ENCODE data around the gene SCARF2. TPM values are rescaled to one million over a fixed set of nuclear protein-coding genes. Genes with fewer than 3 reads are reported as not detected.

Gene SCARF2
- total RNA-seq, 5 donors from 2014 or later (not counting 1 experiment from before 2014, with no cell fraction given), result 1.6 to 3.1 (median 2.9) TPM

DNA sequence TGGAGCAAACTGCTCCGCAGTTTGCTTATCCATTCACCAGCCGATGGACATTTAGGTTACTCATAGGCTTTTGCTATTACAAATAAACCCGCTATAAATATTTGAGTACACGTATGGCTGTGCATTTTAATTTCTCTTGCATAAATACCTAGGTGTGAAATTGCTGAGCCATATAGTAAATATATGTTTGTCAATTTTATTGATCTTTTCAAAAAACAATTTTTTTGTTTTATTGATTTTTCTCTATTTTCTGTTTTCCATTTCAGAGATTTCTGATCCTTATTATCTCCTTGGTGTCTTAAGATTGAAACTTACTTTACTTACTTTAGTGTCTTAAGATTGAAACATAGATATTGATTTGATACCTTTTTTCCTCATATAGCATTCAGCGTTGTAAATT lies 39.2 kb downstream of the SCARF2 start:
- peaks cover 3 to 7% of the 10 kb centered on the region in 2 donors for H3K36me3 ChIP-seq (ENCODE audit: control insufficient read depth in 2 of 2, extremely low read depth in 1 of 2, insufficient read depth in 1 of 2, low read length in 1 of 2)
- no peaks in the 10 kb centered on the region for H3K9me3 ChIP-seq
- ATAC-seq (replicated peaks in 1 of 4) (no peak), DNase-seq (no peak)
- H3K4me1 ChIP-seq (ENCODE audit: control insufficient read depth in 1 of 2, extremely low read depth in 1 of 2, insufficient read depth in 2 of 2, low read length in 2 of 2), result peaks cover 8 to 29% of the 10 kb centered on the region in 2 experiments
- POLR2A ChIA-PET, result no interaction called here
- H3K9me3 Mint-ChIP-seq, result no peaks in the 10 kb centered on the region
- peaks cover 46 to 50% (median 49%) of the 10 kb centered on the region in 3 donors for H3K4me1 Mint-ChIP-seq
- H3K4me3 ChIP-seq (ENCODE audit: control insufficient read depth in 1 of 2, extremely low read depth in 1 of 2, low read length in 1 of 2), result no peak overlapping the region
- no peak overlapping the region for H3K4me3 Mint-ChIP-seq
- peaks cover 10% of the 10 kb centered on the region for H3K36me3 Mint-ChIP-seq
- H3K27ac ChIP-seq (ENCODE audit: low read length), result no peak overlapping the region
- no CpG with 5 or more reads among the region's 5 CpGs for WGBS (ENCODE audit: insufficient coverage)
- no peak overlapping the region for H3K27ac Mint-ChIP-seq
- H3K27me3 Mint-ChIP-seq, result no peaks in the 10 kb centered on the region
- H3K27me3 ChIP-seq (replicated peaks in 1 of 2; ENCODE audit: control insufficient read depth in 2 of 2, extremely low read depth in 1 of 2, insufficient read depth in 2 of 2, low read length in 1 of 2), result no peaks in the 10 kb centered on the region
- CTCF ChIA-PET, result no interaction called here

DNA sequence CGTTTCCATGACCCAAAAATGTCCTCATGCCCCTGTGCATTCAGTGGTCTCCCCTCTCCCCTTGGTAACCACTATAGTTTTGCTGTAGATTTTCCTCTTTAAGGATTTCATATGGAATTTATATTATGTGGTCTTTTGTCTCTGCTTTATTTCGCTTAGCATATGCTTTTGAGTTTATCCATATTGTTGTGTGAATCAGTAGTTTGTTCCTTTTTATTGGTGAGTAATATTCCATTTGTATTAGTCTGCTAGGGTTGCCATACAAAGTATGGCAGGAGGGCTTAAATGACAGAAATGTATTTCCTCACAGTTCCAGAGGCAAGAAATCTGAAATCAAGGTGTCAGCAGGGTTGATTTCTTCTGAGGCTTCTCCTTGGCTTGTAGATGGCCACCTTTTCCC lies 40.1 kb downstream of the SCARF2 start:
- CTCF ChIA-PET, result no interaction called here
- no peaks in the 10 kb centered on the region for H3K9me3 Mint-ChIP-seq
- H3K9me3 ChIP-seq, result no peaks in the 10 kb centered on the region
- H3K4me3 Mint-ChIP-seq, result no peak overlapping the region
- DNase-seq (no peak), ATAC-seq (replicated peaks in 1 of 4) (no peak)
- peaks cover 4% of the 10 kb centered on the region for H3K36me3 Mint-ChIP-seq
- no peak overlapping the region for H3K4me3 ChIP-seq (ENCODE audit: control insufficient read depth in 1 of 2, extremely low read depth in 1 of 2, low read length in 1 of 2)
- WGBS (ENCODE audit: insufficient coverage), result 100% methylated on average over 1 of the region's 2 CpGs
- H3K4me1 ChIP-seq (ENCODE audit: control insufficient read depth in 1 of 2, extremely low read depth in 1 of 2, insufficient read depth in 2 of 2, low read length in 2 of 2), result peaks cover 8 to 24% of the 10 kb centered on the region in 2 experiments
- H3K4me1 Mint-ChIP-seq, result peaks cover 40 to 44% (median 44%) of the 10 kb centered on the region in 3 donors
- no peaks in the 10 kb centered on the region for H3K27me3 ChIP-seq (replicated peaks in 1 of 2; ENCODE audit: control insufficient read depth in 2 of 2, extremely low read depth in 1 of 2, insufficient read depth in 2 of 2, low read length in 1 of 2)
- no peak overlapping the region for H3K27ac Mint-ChIP-seq
- H3K27me3 Mint-ChIP-seq, result no peaks in the 10 kb centered on the region
- H3K27ac ChIP-seq (ENCODE audit: low read length), result no peak overlapping the region
- POLR2A ChIA-PET, result no interaction called here
- H3K36me3 ChIP-seq (ENCODE audit: control insufficient read depth in 2 of 2, extremely low read depth in 1 of 2, insufficient read depth in 1 of 2, low read length in 1 of 2), result peaks cover 3 to 7% of the 10 kb centered on the region in 2 donors

DNA sequence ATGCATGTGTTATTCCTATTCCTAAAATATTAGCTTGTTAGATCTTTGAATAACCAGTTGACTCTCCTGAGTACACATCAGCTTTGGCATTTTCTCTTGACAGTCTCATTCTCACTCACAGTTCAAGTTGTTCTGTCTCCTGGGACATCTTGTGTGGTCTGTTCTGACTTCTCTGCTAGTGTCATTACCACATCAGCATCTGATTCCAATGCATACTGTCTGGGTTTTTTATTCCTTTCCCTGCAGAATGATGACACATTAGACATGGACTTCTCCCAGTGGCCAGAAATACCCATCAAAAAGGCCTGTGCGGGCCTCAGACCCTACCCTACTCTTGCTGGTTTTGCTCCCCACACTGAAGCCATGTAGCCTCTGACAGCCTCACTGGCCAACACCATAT lies 41.0 kb downstream of the SCARF2 start:
- WGBS (ENCODE audit: insufficient coverage), result 100% methylated on average over 1 of the region's 1 CpG
- Mint-ChIP-seq H3K4me1 (peaks cover 40 to 44% (median 44%) of the 10 kb centered on the region in 3 donors), H3K27me3 (no peaks in the 10 kb centered on the region), H3K9me3 (no peaks in the 10 kb centered on the region), H3K36me3 (peaks cover 4% of the 10 kb centered on the region), H3K27ac (peak overlapping the region in 1 of 2 donors; percentile 25), H3K4me3 (peak overlapping the region in 2 of 3 donors; percentile 25 to 89)
- peaks cover 8 to 24% of the 10 kb centered on the region in 2 experiments for H3K4me1 ChIP-seq (ENCODE audit: control insufficient read depth in 1 of 2, extremely low read depth in 1 of 2, insufficient read depth in 2 of 2, low read length in 2 of 2)
- H3K36me3 ChIP-seq (ENCODE audit: control insufficient read depth in 2 of 2, extremely low read depth in 1 of 2, insufficient read depth in 1 of 2, low read length in 1 of 2), result peaks cover 3 to 7% of the 10 kb centered on the region in 2 donors
- ChIA-PET POLR2A (no interaction called here), CTCF (no interaction called here)
- ATAC-seq (replicated peaks in 1 of 4) (no peak), DNase-seq (no peak)
- no peak overlapping the region for H3K27ac ChIP-seq (ENCODE audit: low read length)
- no peaks in the 10 kb centered on the region for H3K9me3 ChIP-seq
- no peaks in the 10 kb centered on the region for H3K27me3 ChIP-seq (replicated peaks in 1 of 2; ENCODE audit: control insufficient read depth in 2 of 2, extremely low read depth in 1 of 2, insufficient read depth in 2 of 2, low read length in 1 of 2)
- H3K4me3 ChIP-seq (ENCODE audit: control insufficient read depth in 1 of 2, extremely low read depth in 1 of 2, low read length in 1 of 2), result no peak overlapping the region

DNA sequence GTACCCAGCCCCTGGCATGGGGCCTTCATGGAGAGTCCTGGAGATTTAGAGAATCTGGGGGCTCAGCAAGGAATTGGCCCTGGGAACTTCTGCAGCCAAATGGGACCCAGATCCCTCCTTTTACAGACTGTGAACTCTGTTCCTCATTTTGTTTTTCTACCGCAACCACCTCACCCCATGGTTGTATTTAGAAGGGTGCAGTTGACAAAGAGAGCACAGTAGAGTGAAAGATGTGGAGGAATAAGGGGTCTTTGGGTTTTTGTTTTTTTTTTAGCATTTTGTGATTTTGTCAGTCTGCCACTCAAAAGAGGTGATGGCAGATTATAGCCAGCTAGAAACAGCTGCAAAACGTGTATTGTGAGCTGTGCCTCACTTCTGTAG lies 41.7 kb downstream of the SCARF2 start:
- Mint-ChIP-seq H3K27me3 (no peaks in the 10 kb centered on the region), H3K4me1 (peaks cover 40 to 44% (median 44%) of the 10 kb centered on the region in 3 donors), H3K36me3 (peaks cover 4% of the 10 kb centered on the region), H3K27ac (peak overlapping the region in 1 of 2 donors; percentile 10), H3K9me3 (no peaks in the 10 kb centered on the region), H3K4me3 (peak overlapping the region; percentile 82 to 90 (median 89))
- DNase-seq (no peak), ATAC-seq (replicated peaks in 1 of 4) (no peak)
- Histone ChIP-seq H3K4me1 (ENCODE audit: control insufficient read depth in 1 of 2, extremely low read depth in 1 of 2, insufficient read depth in 2 of 2, low read length in 2 of 2) (peaks cover 8 to 24% of the 10 kb centered on the region in 2 experiments), H3K27ac (ENCODE audit: low read length) (no peak overlapping the region), H3K9me3 (no peaks in the 10 kb centered on the region), H3K27me3 (replicated peaks in 1 of 2; ENCODE audit: control insufficient read depth in 2 of 2, extremely low read depth in 1 of 2, insufficient read depth in 2 of 2, low read length in 1 of 2) (no peaks in the 10 kb centered on the region), H3K36me3 (ENCODE audit: control insufficient read depth in 2 of 2, extremely low read depth in 1 of 2, insufficient read depth in 1 of 2, low read length in 1 of 2) (peaks cover 3% of the 10 kb centered on the region in 2 donors), H3K4me3 (ENCODE audit: control insufficient read depth in 1 of 2, extremely low read depth in 1 of 2, low read length in 1 of 2) (no peak overlapping the region)
- ChIA-PET POLR2A (no interaction called here), CTCF (no interaction called here)
- WGBS (ENCODE audit: insufficient coverage), result 83% methylated on average over 1 of the region's 2 CpGs

DNA sequence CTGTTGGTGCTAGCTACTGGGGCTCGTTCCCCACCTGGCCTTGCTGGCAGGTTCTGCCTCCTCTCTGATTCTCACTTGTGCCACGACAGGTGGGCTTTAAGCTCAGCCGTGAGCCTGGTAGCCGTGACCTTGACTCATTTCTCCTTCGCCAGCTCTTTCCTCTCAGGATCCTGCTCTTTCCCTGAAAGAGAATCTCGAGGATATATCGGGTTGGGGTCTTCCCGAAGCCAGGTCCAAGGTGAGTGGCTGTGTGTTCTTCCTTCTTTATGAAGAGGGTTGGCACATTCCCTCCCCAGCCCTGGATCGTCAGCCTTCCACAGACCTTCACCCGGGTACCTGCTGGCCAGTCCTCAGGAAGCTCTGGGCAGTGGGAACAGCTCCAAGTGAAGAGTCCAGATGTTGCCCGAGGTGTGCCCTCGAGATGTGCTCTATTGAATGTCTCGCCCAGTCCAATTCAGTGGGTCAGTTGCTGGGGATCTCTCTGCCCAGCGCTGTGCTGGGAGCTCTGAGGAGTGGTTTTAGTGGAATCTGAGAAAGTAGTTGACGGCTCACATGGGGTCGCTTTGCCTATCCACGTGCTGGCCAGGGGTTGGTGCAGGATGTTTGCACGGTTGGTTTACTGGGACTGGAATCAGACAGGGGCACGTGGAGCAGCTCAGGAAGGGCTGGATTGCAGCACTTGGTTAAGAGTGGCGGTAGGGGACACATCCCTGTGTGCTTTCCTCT lies 42.3 kb downstream of the SCARF2 start:
- Mint-ChIP-seq H3K27ac (peak overlapping the region; percentile 28 to 43), H3K4me1 (peaks cover 40 to 44% (median 44%) of the 10 kb centered on the region in 3 donors), H3K36me3 (peaks cover 4% of the 10 kb centered on the region), H3K9me3 (no peaks in the 10 kb centered on the region), H3K4me3 (peak overlapping the region; percentile 82 to 90 (median 89)), H3K27me3 (no peaks in the 10 kb centered on the region)
- peaks cover 8 to 24% of the 10 kb centered on the region in 2 experiments for H3K4me1 ChIP-seq (ENCODE audit: control insufficient read depth in 1 of 2, extremely low read depth in 1 of 2, insufficient read depth in 2 of 2, low read length in 2 of 2)
- ChIA-PET CTCF (no interaction called here), POLR2A (no interaction called here)
- no peaks in the 10 kb centered on the region for H3K27me3 ChIP-seq (replicated peaks in 1 of 2; ENCODE audit: control insufficient read depth in 2 of 2, extremely low read depth in 1 of 2, insufficient read depth in 2 of 2, low read length in 1 of 2)
- no peak overlapping the region for H3K4me3 ChIP-seq (ENCODE audit: control insufficient read depth in 1 of 2, extremely low read depth in 1 of 2, low read length in 1 of 2)
- peaks cover 0 to 2% of the 10 kb centered on the region in 2 donors for H3K36me3 ChIP-seq (ENCODE audit: control insufficient read depth in 2 of 2, extremely low read depth in 1 of 2, insufficient read depth in 1 of 2, low read length in 1 of 2)
- WGBS (ENCODE audit: insufficient coverage), result 90% methylated on average over 16 of the region's 20 CpGs
- H3K9me3 ChIP-seq, result no peaks in the 10 kb centered on the region
- DNase-seq (no peak), ATAC-seq (replicated peaks in 1 of 4) (no peak)
- no peak overlapping the region for H3K27ac ChIP-seq (ENCODE audit: low read length)

DNA sequence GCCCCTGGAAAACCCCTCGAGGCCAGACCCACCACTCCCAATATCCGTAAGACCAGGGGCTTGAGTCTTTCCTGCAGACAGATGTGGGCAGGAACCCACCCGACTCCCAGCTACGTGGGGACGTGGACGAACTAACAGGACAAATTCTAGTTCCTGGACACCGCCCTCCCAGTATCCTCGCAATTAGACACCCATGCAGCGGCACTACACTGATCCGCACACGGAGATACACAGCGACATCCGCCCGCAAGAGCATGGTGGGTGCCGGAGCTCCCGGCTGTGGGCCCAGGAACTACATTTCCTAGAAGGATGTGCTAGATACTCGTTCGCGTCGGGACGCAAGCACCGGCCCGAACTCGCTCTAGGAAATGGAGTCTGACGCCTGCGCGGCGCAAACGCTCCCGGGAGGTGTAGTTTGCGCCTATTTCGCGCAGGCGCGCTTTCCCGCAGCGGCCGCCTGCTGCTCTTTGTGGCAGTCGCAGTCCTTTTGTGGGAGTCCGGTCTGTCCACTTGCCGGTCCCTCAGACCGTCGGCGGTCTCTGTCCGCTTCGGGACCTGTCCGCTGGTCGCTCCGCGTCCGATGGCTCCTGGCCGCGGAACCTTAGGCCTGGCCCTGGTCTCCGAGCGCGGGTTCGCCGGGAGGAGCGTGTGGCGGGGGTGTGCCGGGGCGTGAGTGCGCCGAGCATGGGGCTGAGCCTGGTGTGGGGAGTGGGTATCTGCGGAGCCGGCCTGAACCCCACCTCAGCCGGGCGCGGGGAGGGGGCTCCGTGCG lies 43.7 kb downstream of the SCARF2 start, which contains the start of gene ZNF74:
ZNF74 (plus strand) TSS at position 447 of the 772 bp plus-strand sequence. CDS start 478 bp downstream, outside the sequence.
- no peaks in the 10 kb centered on the region for H3K9me3 ChIP-seq
- Mint-ChIP-seq H3K27ac (peak within 1 kb of the TSS; percentile 93 to 95), H3K9me3 (peaks cover 0 to 5% (median 4%) of the 10 kb centered on the region in 3 donors), H3K27me3 (no peaks in the 10 kb centered on the region), H3K36me3 (peaks cover 4% of the 10 kb centered on the region), H3K4me1 (peaks cover 35 to 39% (median 39%) of the 10 kb centered on the region in 3 donors), H3K4me3 (peak within 1 kb of the TSS; percentile 82 to 90 (median 89))
- peaks cover 8 to 24% of the 10 kb centered on the region in 2 experiments for H3K4me1 ChIP-seq (ENCODE audit: control insufficient read depth in 1 of 2, extremely low read depth in 1 of 2, insufficient read depth in 2 of 2, low read length in 2 of 2)
- WGBS (ENCODE audit: insufficient coverage), result 2% methylated on average over 70 of the region's 71 CpGs
- CTCF ChIA-PET, result no interaction called here
- POLR2A ChIA-PET, result interaction anchor here in 1 of 2 donors (0.5 to 0.6 kb wide), 3 partner anchors 16 to 466 kb away, joined by 3 to 10 read pairs (median 5); partner anchors contain the start of gene TRMT2A
- peak; percentile 70 to 94 (median 84) for DNase-seq
- no peaks in the 10 kb centered on the region for H3K27me3 ChIP-seq (replicated peaks in 1 of 2; ENCODE audit: control insufficient read depth in 2 of 2, extremely low read depth in 1 of 2, insufficient read depth in 2 of 2, low read length in 1 of 2)
- peak; percentile 97 to 98 (median 98) for ATAC-seq (replicated peaks in 1 of 4)
- peak within 1 kb of the TSS; percentile 63 for H3K27ac ChIP-seq (ENCODE audit: low read length)
- peak within 1 kb of the TSS; percentile 68 to 85 for H3K4me3 ChIP-seq (ENCODE audit: control insufficient read depth in 1 of 2, extremely low read depth in 1 of 2, low read length in 1 of 2)
- no peaks in the 10 kb centered on the region for H3K36me3 ChIP-seq (ENCODE audit: control insufficient read depth in 2 of 2, extremely low read depth in 1 of 2, insufficient read depth in 1 of 2, low read length in 1 of 2)
